GM13977 (cell line): ENCODE results near the gene AQP6.

Experiments
- DNase-seq: peaks from one replicate; pipeline ENCODE4 v3.0.0; 2012; ENCODE audit warnings: low spot score
- in situ Hi-C: fragments of 300-500 bp; cut with MboI; formaldehyde crosslinking; loops from one replicate; pipeline ENCODE4 v1.12.0; 2022; ENCODE audit warnings: low sequenced_read_pairs, low pct_unique_long_range_greater_than_20kb, mixed read lengths, inconsistent platforms; ENCODE audit not compliant: unreplicated experiment
- TF ChIP-seq, protein P1 (sequence below): IDR thresholded peaks from 2 replicates; pipeline ENCODE4 v1.5.1; 2012; ENCODE audit warnings: mild to moderate bottlenecking, control low read depth; ENCODE audit not compliant: insufficient read depth; ENCODE audit errors: extremely low read depth, missing control alignments

AQP6 gene

GRCh38 chr12:49975318-49975761, 2.6 kb downstream of the AQP6 start:
- TF ChIP-seq, protein P1, sequence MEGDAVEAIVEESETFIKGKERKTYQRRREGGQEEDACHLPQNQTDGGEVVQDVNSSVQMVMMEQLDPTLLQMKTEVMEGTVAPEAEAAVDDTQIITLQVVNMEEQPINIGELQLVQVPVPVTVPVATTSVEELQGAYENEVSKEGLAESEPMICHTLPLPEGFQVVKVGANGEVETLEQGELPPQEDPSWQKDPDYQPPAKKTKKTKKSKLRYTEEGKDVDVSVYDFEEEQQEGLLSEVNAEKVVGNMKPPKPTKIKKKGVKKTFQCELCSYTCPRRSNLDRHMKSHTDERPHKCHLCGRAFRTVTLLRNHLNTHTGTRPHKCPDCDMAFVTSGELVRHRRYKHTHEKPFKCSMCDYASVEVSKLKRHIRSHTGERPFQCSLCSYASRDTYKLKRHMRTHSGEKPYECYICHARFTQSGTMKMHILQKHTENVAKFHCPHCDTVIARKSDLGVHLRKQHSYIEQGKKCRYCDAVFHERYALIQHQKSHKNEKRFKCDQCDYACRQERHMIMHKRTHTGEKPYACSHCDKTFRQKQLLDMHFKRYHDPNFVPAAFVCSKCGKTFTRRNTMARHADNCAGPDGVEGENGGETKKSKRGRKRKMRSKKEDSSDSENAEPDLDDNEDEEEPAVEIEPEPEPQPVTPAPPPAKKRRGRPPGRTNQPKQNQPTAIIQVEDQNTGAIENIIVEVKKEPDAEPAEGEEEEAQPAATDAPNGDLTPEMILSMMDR, result no peak
- in situ Hi-C loops, result no loop called here
- no peak for DNase-seq

- in situ Hi-C loops, result no loop called here
- peak; percentile 3 for DNase-seq
- TF ChIP-seq, protein P1, result no peak
Observed at GRCh38 chr12:49976557-49976956, 3.8 kb downstream of the AQP6 start.

DNA sequence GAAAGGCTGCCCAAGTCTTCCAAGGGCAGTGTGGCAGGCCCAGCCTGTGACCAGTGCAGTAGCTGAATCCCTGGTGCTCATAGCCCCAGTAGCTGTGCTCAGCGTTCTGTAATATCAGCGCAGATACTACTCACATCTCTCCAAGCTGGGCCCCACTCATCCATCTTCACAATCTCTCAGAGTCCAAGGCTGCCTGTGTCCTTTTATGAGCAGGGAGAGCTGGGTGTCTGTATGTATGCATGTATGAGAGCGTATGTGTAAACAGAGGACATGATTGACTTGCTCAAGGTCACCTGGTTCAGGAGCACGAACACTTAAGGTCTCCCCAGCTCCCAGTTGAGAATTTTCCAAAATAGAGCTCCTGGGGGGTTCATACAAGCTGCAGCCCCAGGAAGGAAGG, 5.4 kb downstream of the AQP6 start:
- DNase-seq, result no peak
- in situ Hi-C loops, result no loop called here
- TF ChIP-seq, protein P1, result no peak

DNA sequence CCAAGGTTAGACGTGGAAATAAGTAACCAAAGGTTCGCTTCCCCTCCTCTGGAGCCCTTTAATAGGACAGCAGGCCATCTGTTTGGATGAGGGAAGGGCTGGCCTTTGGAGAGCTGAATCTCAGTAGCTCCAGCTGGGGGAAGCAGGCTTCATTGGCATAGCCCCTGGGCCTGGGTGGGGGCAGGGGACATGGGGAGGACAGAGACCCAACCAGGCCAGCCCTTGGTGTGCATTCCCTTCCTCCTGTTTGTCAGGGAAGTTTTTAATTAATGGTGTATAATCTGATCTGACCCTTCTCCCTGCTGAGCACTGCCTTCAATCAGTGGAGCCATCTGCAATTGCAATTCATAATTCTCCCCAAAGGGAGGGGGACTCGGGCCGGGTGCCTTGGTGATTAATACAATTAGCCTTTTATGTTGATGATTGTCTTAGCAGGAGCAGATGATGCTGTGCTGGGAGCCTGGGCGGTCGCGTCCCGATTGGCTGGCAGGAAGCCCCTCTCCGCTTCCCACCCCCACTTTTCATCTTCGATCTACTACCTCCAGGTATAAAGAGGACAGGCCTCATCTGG, 6.4 kb downstream of the AQP6 start:
- TF ChIP-seq, protein P1, result no peak
- no peak for DNase-seq
- in situ Hi-C loops, result no loop called here

DNA sequence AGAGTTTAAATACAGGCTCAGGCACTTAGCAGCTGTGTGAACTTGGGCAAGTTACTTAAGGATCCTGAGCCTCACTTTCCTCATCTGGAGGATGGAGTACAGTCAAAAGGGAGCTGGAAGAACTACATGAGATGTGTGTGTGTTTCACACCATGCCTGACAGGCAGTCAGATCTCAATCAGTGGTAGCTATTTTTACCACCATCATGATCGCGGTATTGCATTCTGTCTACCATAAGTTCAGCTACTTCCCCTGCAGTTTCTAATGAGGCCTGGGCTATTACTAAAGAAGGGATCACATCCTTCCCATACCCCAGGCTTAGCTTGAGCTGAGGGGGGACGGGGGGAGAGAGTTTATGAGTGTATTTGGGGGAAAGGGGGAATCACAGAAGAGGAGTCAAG, 7.0 kb downstream of the AQP6 start:
- peak; percentile 2 for DNase-seq
- in situ Hi-C loops, result no loop called here
- TF ChIP-seq, protein P1, result no peak

GRCh38 chr12:49980501-49981349, 8.0 kb downstream of the AQP6 start:
- no peak for DNase-seq
- TF ChIP-seq, protein P1, result no peak
- in situ Hi-C loops, result no loop called here
